GM18868 (cell line): ENCODE data around the gene OPCML.

Experiments used
- ATAC-seq: cut with Tn5 transposase; IDR thresholded peaks from one replicate; pipeline ENCODE4 v1.9.1; 2021; ENCODE audit warnings: mild to moderate bottlenecking, moderate library complexity; ENCODE audit not compliant: unreplicated experiment

The OPCML gene

GRCh38 chr11:132650969-132651720 lies 881.2 kb downstream of the OPCML start:
- no peak for ATAC-seq

GRCh38 chr11:132649277-132649676 lies 883.0 kb downstream of the OPCML start:
- no peak for ATAC-seq

GRCh38 chr11:132648851-132649250 lies 883.5 kb downstream of the OPCML start:
- no peak for ATAC-seq

DNA sequence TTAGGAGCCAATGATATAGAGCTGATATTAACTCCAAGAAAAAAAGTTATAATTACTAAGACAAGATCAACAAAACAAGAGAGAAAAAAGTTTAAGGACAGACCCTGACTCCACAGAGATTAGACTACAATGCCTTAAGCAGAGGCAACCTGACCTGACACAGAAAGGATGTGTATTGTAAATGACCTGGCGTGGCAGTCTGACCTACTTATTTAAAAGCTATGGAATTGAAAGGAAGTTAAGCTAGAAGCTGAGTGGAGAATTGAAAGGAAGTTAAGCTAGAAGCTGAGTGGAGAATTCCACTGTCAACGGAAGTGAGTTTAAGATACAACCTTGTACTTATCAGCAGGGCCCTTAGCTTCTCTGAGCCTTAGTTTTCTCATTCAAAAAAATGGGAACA lies 885.4 kb downstream of the OPCML start:
- ATAC-seq = no peak

GRCh38 chr11:132644520-132645239 lies 887.6 kb downstream of the OPCML start:
- ATAC-seq = no peak

DNA sequence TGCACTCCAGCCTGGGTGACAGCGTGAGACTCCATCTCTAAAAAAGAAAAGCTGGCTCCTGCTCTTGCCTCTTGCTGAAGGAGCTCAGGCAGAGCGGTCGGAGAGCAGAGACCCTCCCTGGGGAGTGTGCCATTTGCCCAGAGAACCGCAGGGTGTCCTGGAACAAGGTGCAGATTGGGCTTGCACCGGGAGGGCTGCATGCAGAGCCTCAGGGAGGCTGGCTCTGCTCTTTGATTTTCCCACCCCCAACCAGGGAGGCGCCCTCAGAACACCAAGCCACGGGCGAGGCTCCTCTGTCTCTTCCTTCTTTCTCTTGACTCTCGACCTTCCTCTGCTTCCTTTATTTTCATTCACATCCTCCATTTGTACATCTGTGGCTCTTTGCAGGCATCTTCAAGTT lies 889.1 kb downstream of the OPCML start:
- no peak for ATAC-seq

DNA sequence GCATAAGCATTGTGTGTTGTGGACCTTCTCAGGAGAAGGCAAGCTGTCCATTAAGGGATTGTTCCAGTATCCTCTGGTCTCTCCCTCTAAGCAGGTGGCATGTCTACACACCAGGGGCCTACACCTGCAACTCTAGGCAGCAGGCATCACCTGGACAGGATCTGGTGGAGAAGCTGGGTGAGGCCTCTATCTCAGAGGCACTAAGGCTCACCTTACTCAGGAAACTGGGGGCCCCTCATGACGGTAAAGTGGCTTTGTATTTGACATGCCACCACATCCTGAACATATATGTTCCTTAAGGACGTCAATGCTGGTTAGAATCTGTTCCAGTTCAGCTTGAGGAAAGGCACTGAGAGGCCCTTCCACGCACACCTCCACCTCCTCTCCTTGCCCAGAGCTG lies 891.3 kb downstream of the OPCML start:
- ATAC-seq = no peak

GRCh38 chr11:132639986-132640385 lies 892.3 kb downstream of the OPCML start:
- ATAC-seq = no peak

GRCh38 chr11:132639403-132639802 lies 892.9 kb downstream of the OPCML start:
- ATAC-seq = no peak

- ATAC-seq = no peak
These were observed 893.9 kb downstream of the OPCML start for GRCh38 chr11:132638423-132638822.

- no peak for ATAC-seq
These were observed 895.8 kb downstream of the OPCML start for GRCh38 chr11:132636523-132636922.

DNA sequence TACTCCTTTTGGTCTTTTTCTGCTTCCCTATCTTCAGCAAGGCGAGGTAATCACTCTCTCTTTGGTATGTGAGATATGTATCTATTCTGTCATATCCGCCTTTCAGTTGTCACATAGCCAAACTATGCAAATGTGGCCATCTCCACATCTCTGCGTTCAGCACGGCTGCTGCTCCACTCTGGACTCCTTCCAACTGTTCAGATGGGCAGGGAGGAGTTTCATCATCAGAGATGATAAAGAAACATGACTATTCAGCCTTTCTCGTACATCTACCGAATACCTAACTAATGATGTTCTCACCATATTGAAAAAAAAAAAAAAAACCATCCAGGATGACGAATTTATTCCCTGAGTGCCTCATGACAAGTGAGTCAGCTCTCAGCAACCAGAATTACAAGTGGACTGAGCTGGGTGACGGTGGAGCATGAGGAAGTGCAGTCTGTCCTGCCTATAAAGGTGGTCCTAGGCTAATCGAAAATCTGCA lies 899.6 kb downstream of the OPCML start:
- no peak for ATAC-seq

DNA sequence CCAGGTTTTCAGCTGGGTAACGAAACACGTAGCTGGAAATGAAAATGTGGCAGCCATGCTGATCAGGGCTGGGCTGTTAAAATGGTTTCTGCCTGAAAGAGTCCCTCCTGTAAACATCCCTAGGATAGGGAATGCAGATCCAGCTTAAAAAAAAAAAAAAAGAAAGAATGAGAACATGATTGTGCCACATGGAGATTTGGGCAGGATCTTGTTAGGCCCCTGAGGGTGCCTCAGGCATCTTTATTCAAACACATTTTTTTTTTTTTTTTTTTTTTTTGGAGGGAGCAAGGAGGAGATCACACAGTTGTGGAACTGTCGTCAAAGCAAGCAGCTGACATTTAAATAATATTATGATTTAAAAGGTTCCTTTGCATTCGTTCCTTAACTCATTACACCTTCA lies 900.3 kb downstream of the OPCML start:
- ATAC-seq = no peak

GRCh38 chr11:132627981-132628380 lies 904.3 kb downstream of the OPCML start:
- no peak for ATAC-seq

- ATAC-seq = no peak
These were observed 905.9 kb downstream of the OPCML start for GRCh38 chr11:132626446-132626845.

DNA sequence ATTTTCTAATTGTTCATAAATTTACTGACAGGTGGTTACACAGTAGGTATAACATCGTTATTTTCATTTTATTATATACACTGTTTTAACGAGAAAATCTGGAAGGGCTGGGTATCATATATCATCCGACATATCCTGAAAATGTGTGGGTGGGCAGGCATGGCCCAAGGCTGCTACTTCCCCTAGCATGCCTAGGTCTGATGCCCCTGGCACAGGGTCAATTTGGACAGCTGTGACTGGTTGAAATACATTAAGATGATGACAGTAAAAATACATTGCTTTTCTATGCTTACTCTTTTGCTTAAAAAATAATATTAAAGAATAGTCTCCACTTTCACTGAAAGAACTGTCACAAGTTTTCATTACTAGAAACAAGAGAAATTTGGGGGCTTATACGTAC lies 908.8 kb downstream of the OPCML start:
- ATAC-seq = no peak

GRCh38 chr11:132621976-132622580 lies 910.2 kb downstream of the OPCML start:
- ATAC-seq = no peak

- no peak for ATAC-seq
These were observed 911.9 kb downstream of the OPCML start for GRCh38 chr11:132620423-132620822.

DNA sequence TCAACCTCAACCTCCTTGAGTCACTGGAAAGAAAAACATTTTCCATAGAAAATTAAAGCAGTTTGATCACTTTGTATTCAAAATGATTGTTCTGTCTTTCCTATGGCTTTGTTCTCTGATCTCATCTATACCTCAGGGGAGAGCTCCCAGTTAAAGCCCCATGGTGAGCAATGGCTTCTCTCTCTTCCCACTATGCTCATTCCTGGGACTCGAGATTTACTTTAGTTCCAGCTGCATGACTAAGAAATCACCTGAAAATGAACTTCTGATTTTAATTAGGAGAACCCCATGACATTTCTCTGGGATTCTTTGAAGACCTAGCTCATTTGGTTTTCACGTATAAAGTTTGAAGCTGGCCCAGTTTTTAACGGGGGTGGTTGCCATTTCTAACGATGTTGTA lies 921.5 kb downstream of the OPCML start:
- ATAC-seq = no peak

GRCh38 chr11:132610216-132610615 lies 922.1 kb downstream of the OPCML start:
- no peak for ATAC-seq

- ATAC-seq = no peak
These were observed 924.7 kb downstream of the OPCML start for GRCh38 chr11:132607575-132607974.
